PC-3 (cell line): ENCODE results near the gene PPP1R3G. TPM values are rescaled to one million over a fixed set of nuclear protein-coding genes. Genes with fewer than 3 reads are reported as not detected.

Source experiments
- ATAC-seq: fragments of 200-7000 bp; cut with Tn5 transposase; 2 replicates; pipeline ENCODE4 v1.9.1; 2020; ENCODE audit warnings: mild to moderate bottlenecking, moderate library complexity
- BruUV-seq: library from RNA; stranded (reverse); fragments of 400-500 nt; replicated peaks from 2 replicates; lab custom pipeline; 2021; lab: Mats Ljungman, UMichigan
- CTCF ChIA-PET: fragments of 300-600 bp; sonication (Branson Sonifier 250); formaldehyde crosslinking; loops from one replicate; lab custom pipeline; 2022; ENCODE audit warnings: antibody characterized with exemption; lab: Charles Lee
- POLR2A ChIA-PET: fragments of 300-600 bp; sonication (Branson Sonifier 250); formaldehyde crosslinking; loops from one replicate; lab custom pipeline; 2022; ENCODE audit warnings: antibody characterized with exemption; ENCODE audit not compliant: unreplicated experiment; lab: Charles Lee
- DNase-seq: peaks from one replicate; pipeline ENCODE4 v3.0.0-alpha.2; 2015
- H2AFZ ChIP-seq: fragments of 300-600 bp; sonication (generic); 2 replicates; pipeline ENCODE4 v1.6.0; 2016; ENCODE audit warnings: antibody characterized with exemption, low read length
- H3F3A ChIP-seq: fragments of 300-600 bp; sonication (generic); one replicate; pipeline ENCODE4 v1.6.0; 2017; ENCODE audit warnings: antibody characterized with exemption, low read length, control low read depth, mild to moderate bottlenecking; ENCODE audit not compliant: unreplicated experiment
- H3K27ac ChIP-seq: fragments of 300-600 bp; sonication (generic); 2 replicates; pipeline ENCODE4 v1.5.1; 2016; ENCODE audit warnings: mild to moderate bottlenecking, low read length
- H3K27me3 ChIP-seq: fragments of 300-600 bp; sonication (generic); 2 replicates; pipeline ENCODE4 v1.6.1; 2016; ENCODE audit warnings: low read length, mixed read lengths
- H3K36me3 ChIP-seq: fragments of 300-600 bp; sonication (generic); 2 replicates; pipeline ENCODE4 v1.6.1; 2016; ENCODE audit warnings: low read depth, mixed run types, low read length, mixed read lengths
- H3K4me1 ChIP-seq: fragments of 300-600 bp; sonication (generic); 2 replicates; pipeline ENCODE4 v1.5.1; 2016; ENCODE audit warnings: low read length; ENCODE audit not compliant: insufficient read depth
- H3K4me2 ChIP-seq: fragments of 300-600 bp; sonication (generic); 2 replicates; pipeline ENCODE4 v1.6.0; 2016; ENCODE audit warnings: low read length
- H3K4me3 ChIP-seq: fragments of 300-600 bp; sonication (generic); 2 replicates; pipeline ENCODE4 v1.5.1; 2016; ENCODE audit warnings: mild to moderate bottlenecking, low read length, mixed read lengths
- H3K79me2 ChIP-seq: fragments of 300-600 bp; sonication (generic); 2 replicates; pipeline ENCODE4 v1.6.1; 2017; ENCODE audit warnings: low read length, mixed read lengths
- H3K9ac ChIP-seq: fragments of 300-600 bp; sonication (generic); 2 replicates; pipeline ENCODE4 v1.6.0; 2016; ENCODE audit warnings: mild to moderate bottlenecking, low read length
- H3K9me2 ChIP-seq: fragments of 300-600 bp; sonication (generic); replicated peaks from 2 replicates; pipeline ENCODE4 v1.6.1; 2016; ENCODE audit warnings: mixed run types, low read length, mixed read lengths
- H3K9me3 ChIP-seq: fragments of 300-600 bp; sonication (generic); 2 replicates; pipeline ENCODE4 v1.6.1; 2016; ENCODE audit warnings: low read length, mixed read lengths
- H4K20me1 ChIP-seq: fragments of 300-600 bp; sonication (generic); 2 replicates; pipeline ENCODE4 v1.6.1; 2016; ENCODE audit warnings: low read length, mixed read lengths
- CTCF ChIP-seq: fragments of 300-600 bp; sonication (generic); conservative IDR thresholded peaks from 2 replicates; pipeline ENCODE4 v1.5.1; 2017; ENCODE audit warnings: antibody characterized with exemption, low read depth, mild to moderate bottlenecking, low read length
- EZH2 ChIP-seq: fragments of 300-600 bp; sonication (generic); IDR thresholded peaks from one replicate; pipeline ENCODE4 v1.6.1; 2017; ENCODE audit warnings: antibody characterized with exemption, mild to moderate bottlenecking, low read length; ENCODE audit not compliant: unreplicated experiment
- EZH2phosphoT487 ChIP-seq: fragments of 300-600 bp; sonication (generic); IDR thresholded peaks from 2 replicates; pipeline ENCODE4 v1.6.1; 2018; ENCODE audit warnings: mild to moderate bottlenecking, antibody characterized with exemption, low read length, borderline replicate concordance
- intact Hi-C: fragments of 100-400 bp; cut with micrococcal nuclease; formaldehyde crosslinking; loops from 2 replicates; pipeline ENCODE4 v1.9.0; 2023
- total RNA-seq: library from RNA; depleted of rRNA; stranded (reverse); fragments of >200 nt; gene quantifications from 2 replicates; pipeline ENCODE4 v1.2.3, GENCODE V29; 2014

Gene PPP1R3G
- total RNA-seq, 1 experiment from 2014 or later, result 2.8 TPM

GRCh38 chr6:5111626-5112025 lies 26.5 kb downstream of the PPP1R3G start:
- Histone ChIP-seq H3K9me3 (no peaks in the 10 kb centered on the region), H3K4me2 (no peak overlapping the region), H3K4me1 (peaks cover 10% of the 10 kb centered on the region), H3K27me3 (no peaks in the 10 kb centered on the region), H3K36me3 (no peaks in the 10 kb centered on the region), H3K27ac (no peak overlapping the region), H3K9me2 (no peaks in the 10 kb centered on the region), H3K79me2 (no peaks in the 10 kb centered on the region), H2AFZ (no peak overlapping the region), H3K4me3 (no peak overlapping the region), H3F3A (no peaks in the 10 kb centered on the region), H3K9ac (no peak overlapping the region), H4K20me1 (no peaks in the 10 kb centered on the region)
- BruUV-seq, result no TSS peak
- TF ChIP-seq EZH2 (no peak), CTCF (no peak), EZH2phosphoT487 (no peak)
- CTCF ChIA-PET, result no interaction called here
- ATAC-seq (no peak), DNase-seq (no peak)
- intact Hi-C loops, result no loop called here
- POLR2A ChIA-PET, result no interaction called here

- Histone ChIP-seq H3K79me2 (no peaks in the 10 kb centered on the region), H3K4me3 (no peak overlapping the region), H3K4me1 (peaks cover 16% of the 10 kb centered on the region), H2AFZ (no peak overlapping the region), H3K9me3 (no peaks in the 10 kb centered on the region), H3K36me3 (no peaks in the 10 kb centered on the region), H3K9me2 (no peaks in the 10 kb centered on the region), H3K27ac (no peak overlapping the region), H3K9ac (no peak overlapping the region), H3K27me3 (no peaks in the 10 kb centered on the region), H4K20me1 (no peaks in the 10 kb centered on the region), H3F3A (no peaks in the 10 kb centered on the region), H3K4me2 (no peak overlapping the region)
- ChIA-PET CTCF (no interaction called here), POLR2A (no interaction called here)
- no TSS peak for BruUV-seq
- TF ChIP-seq EZH2phosphoT487 (no peak), EZH2 (no peak), CTCF (no peak)
- ATAC-seq (no peak), DNase-seq (peak; percentile 55)
- intact Hi-C loops, result no loop called here
Measured at GRCh38 chr6:5112066-5112799, 27.1 kb downstream of the PPP1R3G start.

- CTCF ChIA-PET, result no interaction called here
- no peak for TF ChIP-seq EZH2
- intact Hi-C loops, result no loop called here
Measured at GRCh38 chr6:5113096-5113495, 28.0 kb downstream of the PPP1R3G start.

More at GRCh38 chr6:5113096-5113495, 28.0 kb downstream of the PPP1R3G start:
- Histone ChIP-seq H4K20me1 (no peaks in the 10 kb centered on the region), H3K4me2 (no peak overlapping the region), H3K36me3 (no peaks in the 10 kb centered on the region), H3K9me3 (no peaks in the 10 kb centered on the region), H3K9me2 (no peaks in the 10 kb centered on the region), H3F3A (no peaks in the 10 kb centered on the region), H3K4me3 (no peak overlapping the region), H3K27ac (no peak overlapping the region), H3K9ac (no peak overlapping the region), H3K4me1 (peaks cover 16% of the 10 kb centered on the region), H3K27me3 (no peaks in the 10 kb centered on the region), H2AFZ (no peak overlapping the region), H3K79me2 (no peaks in the 10 kb centered on the region)
- POLR2A ChIA-PET, result no interaction called here
- no peak for ATAC-seq
- DNase-seq, result no peak
- no TSS peak for BruUV-seq
